ENCODE results near the gene TMED4.

TMED4 gene

GRCh38 chr7:44581879-44582603 lies at the start of gene TMED4:
TSS of gene TMED4 (minus strand) at chr7:44582231. CDS start at chr7:44582206, 25 bp downstream.
- peak; percentile 98 for DNase-seq

- no peak for DNase-seq
Measured at GRCh38 chr7:44631458-44632115, 49.6 kb upstream of the TMED4 start.

- no peak for DNase-seq
Measured at GRCh38 chr7:44630792-44631457, 48.9 kb upstream of the TMED4 start.

GRCh38 chr7:44629829-44630522 lies 47.9 kb upstream of the TMED4 start:
- no peak for DNase-seq

- no peak for DNase-seq
Measured at GRCh38 chr7:44626620-44627019, 44.6 kb upstream of the TMED4 start.

DNA sequence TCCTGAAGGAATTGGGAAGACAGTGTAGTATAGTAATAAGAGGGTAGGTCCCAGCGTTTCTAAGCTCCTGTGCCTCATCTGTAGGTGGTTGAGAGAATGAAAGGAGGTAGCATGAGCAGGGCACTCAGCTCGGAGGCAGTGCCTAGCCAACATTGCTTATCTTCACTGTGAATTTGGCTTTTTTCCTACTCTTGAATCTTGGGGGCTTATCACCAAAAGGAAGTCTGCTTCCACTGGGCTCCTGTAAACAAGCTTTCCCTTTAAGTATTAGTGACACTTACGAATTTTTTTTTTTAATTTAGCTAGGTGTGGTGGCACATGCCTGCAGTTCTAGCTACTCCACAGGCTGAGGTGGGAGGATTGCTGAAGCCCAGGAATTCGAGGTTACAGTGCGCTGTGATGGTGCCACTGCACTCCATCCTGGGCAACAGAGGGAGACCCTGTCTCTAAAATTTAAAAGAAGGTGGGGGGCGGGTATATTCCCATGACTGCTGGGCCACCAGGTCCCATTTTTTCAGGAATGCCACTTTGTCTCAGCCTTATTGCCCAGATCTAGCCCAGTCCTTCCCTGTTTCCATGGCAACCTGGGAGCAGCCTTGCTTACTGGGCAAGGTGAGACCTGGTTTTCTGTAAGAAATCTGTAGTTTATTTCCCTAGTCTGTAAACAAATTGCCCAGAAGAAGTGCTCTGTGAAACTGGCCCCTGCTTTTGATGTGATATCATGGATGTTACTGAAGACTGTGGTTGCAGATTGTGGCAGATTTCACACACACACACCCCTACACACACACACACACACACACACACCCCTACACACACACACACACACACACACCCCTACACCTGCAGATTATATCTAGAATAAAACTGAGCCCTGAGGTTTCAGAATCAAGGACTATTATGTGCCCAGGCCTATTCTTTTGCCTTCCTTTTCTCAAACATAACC lies 43.8 kb upstream of the TMED4 start:
- DNase-seq, result no peak

GRCh38 chr7:44624318-44624717 lies 42.3 kb upstream of the TMED4 start:
- DNase-seq, result no peak

- DNase-seq, result no peak
Measured at GRCh38 chr7:44622342-44623151, 40.5 kb upstream of the TMED4 start.

- DNase-seq, result no peak
Measured at GRCh38 chr7:44621750-44622103, 39.7 kb upstream of the TMED4 start.

- DNase-seq, result no peak
Measured at GRCh38 chr7:44621034-44621749, 39.2 kb upstream of the TMED4 start.

DNA sequence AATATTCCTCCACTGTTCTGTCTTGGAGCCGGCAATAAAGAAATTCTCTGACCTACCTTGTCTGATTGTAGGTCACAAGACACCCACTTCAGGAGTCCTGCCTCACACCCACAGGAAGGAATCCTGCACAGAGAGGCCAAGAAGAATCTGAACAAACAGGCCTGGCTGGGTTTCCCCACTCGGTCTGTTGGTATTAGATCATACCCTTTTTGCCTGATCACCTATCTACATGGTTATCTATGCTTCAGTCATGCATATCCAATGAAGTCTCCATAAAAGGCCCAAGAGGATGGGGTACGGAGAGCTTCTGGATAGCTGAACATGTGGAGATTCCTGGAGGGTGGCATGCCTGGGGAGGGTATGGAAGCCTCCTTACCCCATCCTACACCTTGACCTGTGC lies 36.7 kb upstream of the TMED4 start:
- DNase-seq, result no peak

GRCh38 chr7:44618045-44618444 lies 36.0 kb upstream of the TMED4 start:
- DNase-seq, result no peak

GRCh38 chr7:44617225-44617890 lies 35.3 kb upstream of the TMED4 start:
- no peak for DNase-seq

DNA sequence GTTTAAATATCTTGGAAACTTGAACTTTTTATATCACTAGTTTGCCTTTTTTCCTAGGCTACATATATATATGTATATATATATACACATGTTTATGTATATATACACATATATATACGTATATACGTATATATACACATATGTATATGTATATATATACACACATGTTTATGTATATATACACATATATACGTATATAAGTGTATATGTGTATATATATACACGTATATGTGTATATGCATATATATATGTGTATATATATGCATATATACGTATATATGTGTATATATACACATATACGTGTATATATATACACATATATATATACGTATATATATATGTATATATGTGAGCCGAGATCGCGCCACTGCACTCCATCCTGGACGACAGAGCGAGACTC lies 34.5 kb upstream of the TMED4 start:
- no peak for DNase-seq

- no peak for DNase-seq
Measured at GRCh38 chr7:44615793-44616192, 33.8 kb upstream of the TMED4 start.

DNA sequence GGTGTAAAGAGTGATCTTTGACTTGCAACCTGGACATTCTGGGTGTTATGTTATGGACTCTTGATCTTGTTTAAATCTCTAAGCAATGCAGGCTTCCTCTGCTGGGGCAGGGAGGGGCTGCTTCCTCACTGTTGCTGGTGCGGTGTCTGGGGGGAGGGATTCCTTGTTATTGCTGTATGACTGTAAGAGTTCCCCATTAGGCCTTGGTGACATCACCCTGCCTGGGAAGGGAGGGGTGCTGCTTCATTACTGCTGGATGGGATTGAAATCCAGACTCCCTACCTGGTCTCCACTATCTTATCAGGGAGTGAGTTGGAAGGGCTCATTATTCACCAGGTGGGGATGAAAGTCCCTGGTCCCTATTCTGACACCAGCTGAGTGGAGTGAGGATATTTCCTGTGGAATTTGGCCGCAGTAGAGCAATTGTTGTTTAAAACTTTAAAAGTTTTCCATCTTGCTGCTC lies 33.1 kb upstream of the TMED4 start:
- DNase-seq, result no peak

- DNase-seq, result no peak
Measured at GRCh38 chr7:44609829-44610228, 27.8 kb upstream of the TMED4 start.

GRCh38 chr7:44608916-44609648 lies 27.1 kb upstream of the TMED4 start:
- DNase-seq, result no peak

Measured in retina (tissue), 1 donor.